ENCODE results near the gene CENPC. TPM values are rescaled to one million over a fixed set of nuclear protein-coding genes. Genes with fewer than 3 reads are reported as not detected.

The CENPC gene
- total RNA-seq, 2 experiments from 2014 or later: 115 to 116 TPM

- H3K27me3 Mint-ChIP-seq: no peaks in the 10 kb centered on the region
- no peaks in the 10 kb centered on the region for H3K36me3 ChIP-seq (ENCODE audit: insufficient read depth, low read length)
- H3K9me3 Mint-ChIP-seq: peaks cover 11% of the 10 kb centered on the region
- no peaks in the 10 kb centered on the region for H3K4me1 Mint-ChIP-seq (ENCODE audit: low read depth)
- H3K4me1 ChIP-seq (ENCODE audit: insufficient read depth, low read length): no peaks in the 10 kb centered on the region
- H3K4me3 ChIP-seq (ENCODE audit: low read length): no peak overlapping the region
- ATAC-seq (ENCODE audit: poor library complexity): no peak
- CTCF ChIA-PET: no interaction called here
- no peaks in the 10 kb centered on the region for H3K27me3 ChIP-seq (ENCODE audit: control insufficient read depth in 1 of 2, insufficient read depth in 2 of 2, low read length in 2 of 2)
- POLR2A ChIA-PET: no interaction called here
- DNase-seq: no peak
- peaks cover 36% of the 10 kb centered on the region for H3K36me3 Mint-ChIP-seq (ENCODE audit: low read depth)
- no peak for TF ChIP-seq CTCF (IDR thresholded peaks at IDR 0.05)
- intact Hi-C loops (cut with DNase I, micrococcal nuclease): no loop called here
- no peak overlapping the region for H3K27ac ChIP-seq (ENCODE audit: low read depth in 1 of 2, low read length in 2 of 2)
- H3K27ac Mint-ChIP-seq: no peak overlapping the region
- peaks cover 4 to 15% of the 10 kb centered on the region in 2 experiments for H3K9me3 ChIP-seq (ENCODE audit: control insufficient read depth in 1 of 2, insufficient read depth in 1 of 2, low read length in 2 of 2)
- H3K4me3 Mint-ChIP-seq: no peak overlapping the region
Observed at GRCh38 chr4:67428819-67429218, 116.5 kb downstream of the CENPC start.

Other genes starting within 250 kb of the CENPC start
- 1 to 10 TPM; 2.7 to 3.6 TPM for gene STAP1, start 13.2 kb upstream of the CENPC start, total RNA-seq
- 10 to 100 TPM; 33.4 to 45.5 TPM for gene UBA6, start 155.7 kb upstream of the CENPC start, total RNA-seq
- not detected for gene GNRHR, start 208.9 kb upstream of the CENPC start, total RNA-seq

All from CD4-positive, alpha-beta T cell (primary cell).